ENCODE data around the gene PLD3.

DNA sequence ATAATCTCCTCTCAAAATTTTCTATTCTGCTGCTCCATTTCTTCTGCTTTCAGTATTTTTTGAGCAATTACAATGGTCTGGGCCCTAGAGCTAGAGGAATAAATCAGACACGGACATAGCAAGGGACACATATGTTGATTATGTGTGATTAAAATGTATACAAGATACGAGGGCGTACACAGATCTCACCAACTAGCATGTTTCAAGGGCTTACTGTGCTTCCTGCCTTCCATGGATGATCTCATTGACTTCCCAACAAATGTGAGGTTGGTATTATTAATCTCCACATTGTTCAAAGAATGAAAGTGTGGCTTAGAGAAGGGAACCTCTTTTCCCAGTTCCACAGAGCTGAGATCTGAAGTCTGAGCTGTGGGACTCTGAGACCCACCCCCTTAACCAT, 9.1 kb downstream of the PLD3 start:
- TF ChIP-seq, protein P1, sequence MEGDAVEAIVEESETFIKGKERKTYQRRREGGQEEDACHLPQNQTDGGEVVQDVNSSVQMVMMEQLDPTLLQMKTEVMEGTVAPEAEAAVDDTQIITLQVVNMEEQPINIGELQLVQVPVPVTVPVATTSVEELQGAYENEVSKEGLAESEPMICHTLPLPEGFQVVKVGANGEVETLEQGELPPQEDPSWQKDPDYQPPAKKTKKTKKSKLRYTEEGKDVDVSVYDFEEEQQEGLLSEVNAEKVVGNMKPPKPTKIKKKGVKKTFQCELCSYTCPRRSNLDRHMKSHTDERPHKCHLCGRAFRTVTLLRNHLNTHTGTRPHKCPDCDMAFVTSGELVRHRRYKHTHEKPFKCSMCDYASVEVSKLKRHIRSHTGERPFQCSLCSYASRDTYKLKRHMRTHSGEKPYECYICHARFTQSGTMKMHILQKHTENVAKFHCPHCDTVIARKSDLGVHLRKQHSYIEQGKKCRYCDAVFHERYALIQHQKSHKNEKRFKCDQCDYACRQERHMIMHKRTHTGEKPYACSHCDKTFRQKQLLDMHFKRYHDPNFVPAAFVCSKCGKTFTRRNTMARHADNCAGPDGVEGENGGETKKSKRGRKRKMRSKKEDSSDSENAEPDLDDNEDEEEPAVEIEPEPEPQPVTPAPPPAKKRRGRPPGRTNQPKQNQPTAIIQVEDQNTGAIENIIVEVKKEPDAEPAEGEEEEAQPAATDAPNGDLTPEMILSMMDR (IDR thresholded peaks at IDR 0.05), result no peak
- TF ChIP-seq POLR2AphosphoS5 (IDR thresholded peaks at IDR 0.05) (no peak), POLR2A (IDR thresholded peaks at IDR 0.05) (no peak)
